Liver (tissue), 9 donors: ENCODE measurements around the gene ZNF366. TPM values are rescaled to one million over a fixed set of nuclear protein-coding genes. Genes with fewer than 3 reads are reported as not detected.

Experiments
- DNase-seq: peaks from one replicate; pipeline ENCODE4 v3.0.0-alpha.2; 2017; ENCODE audit warnings: low spot score
- H3K27ac ChIP-seq, 2 donors: one replicate each; pipeline ENCODE4 v1.7.0; 2013; ENCODE audit warnings: inconsistent platforms in 2 of 2, low read length in 2 of 2, control low read depth in 1 of 2, low read depth in 1 of 2, mild to moderate bottlenecking in 1 of 2
- H3K27me3 ChIP-seq, 4 donors: one replicate each; pipeline versions ENCODE4 v1.6.1 to v1.7.0; 2013; ENCODE audit warnings: low read length in 3 of 4, inconsistent platforms in 1 of 4, mild to moderate bottlenecking in 1 of 4, moderate library complexity in 1 of 4; ENCODE audit not compliant: control insufficient read depth in 4 of 4, insufficient read depth in 4 of 4
- H3K36me3 ChIP-seq, 4 donors: one replicate each; pipeline versions ENCODE4 v1.6.1 to v1.7.0; 2013; ENCODE audit warnings: low read length in 3 of 4, mild to moderate bottlenecking in 3 of 4, low read depth in 1 of 4, moderate library complexity in 1 of 4; ENCODE audit not compliant: control insufficient read depth in 4 of 4, insufficient read depth in 3 of 4
- H3K4me1 ChIP-seq, 4 donors: one replicate each; pipeline versions ENCODE4 v1.6.1 to v1.7.0; 2013; ENCODE audit warnings: low read length in 3 of 4, mild to moderate bottlenecking in 3 of 4, moderate library complexity in 1 of 4; ENCODE audit not compliant: control insufficient read depth in 4 of 4, insufficient read depth in 4 of 4
- H3K4me3 ChIP-seq, 3 donors: one replicate each; pipeline versions ENCODE4 v1.6.1 to v1.7.0; 2013; ENCODE audit warnings: low read length in 3 of 3, control low read depth in 1 of 3, low read depth in 1 of 3, mild to moderate bottlenecking in 1 of 3
- H3K9ac ChIP-seq, 2 donors: one replicate each; pipeline ENCODE4 v1.7.0; 2013; ENCODE audit warnings: low read length in 2 of 2, mild to moderate bottlenecking in 2 of 2, moderate library complexity in 2 of 2, control low read depth in 1 of 2, low read depth in 1 of 2
- H3K9me3 ChIP-seq, 4 donors: one replicate each; pipeline versions ENCODE4 v1.6.1 to v1.7.0; 2013; ENCODE audit warnings: low read length in 3 of 4; ENCODE audit not compliant: control insufficient read depth in 4 of 4
- ATF3 ChIP-seq: IDR thresholded peaks from 2 replicates; pipeline ENCODE4 v1.6.1; 2016; ENCODE audit warnings: antibody characterized with exemption
- CTCF ChIP-seq: fragments of 150-350 bp; IDR thresholded peaks from 2 replicates; pipeline ENCODE4 v1.5.1; 2017; ENCODE audit warnings: improper control_type of control experiment, low read depth, low read length; ENCODE audit not compliant: missing input control
- EGR1 ChIP-seq, 2 donors: IDR thresholded peaks; 2 replicates each; pipeline ENCODE4 v1.6.1; 2016 to 2018; ENCODE audit warnings: antibody characterized with exemption in 2 of 2, low read depth in 2 of 2
- FOXA1 ChIP-seq: IDR thresholded peaks from 2 replicates; pipeline ENCODE4 v1.6.1; 2016; ENCODE audit warnings: antibody characterized with exemption
- FOXA2 ChIP-seq: IDR thresholded peaks from 2 replicates; pipeline ENCODE4 v1.6.1; 2016; ENCODE audit warnings: antibody characterized with exemption
- GABPA ChIP-seq, 2 donors: IDR thresholded peaks in 1 of 2; conservative IDR thresholded peaks in 1 of 2; 2 replicates each; pipeline ENCODE4 v1.6.1; 2016; ENCODE audit warnings: antibody characterized with exemption in 2 of 2, mild to moderate bottlenecking in 1 of 2, moderate library complexity in 1 of 2
- HNF4A ChIP-seq, 2 donors: conservative IDR thresholded peaks; 2 replicates each; pipeline ENCODE4 v1.6.1; 2016; ENCODE audit warnings: antibody characterized with exemption in 2 of 2, mild to moderate bottlenecking in 2 of 2
- HNF4G ChIP-seq: IDR thresholded peaks from 2 replicates; pipeline ENCODE4 v1.6.1; 2016; ENCODE audit warnings: antibody characterized with exemption
- JUND ChIP-seq, 2 donors: IDR thresholded peaks; 2 replicates each; pipeline ENCODE4 v1.6.1; 2016; ENCODE audit warnings: antibody characterized with exemption in 2 of 2
- MAX ChIP-seq: IDR thresholded peaks from 2 replicates; pipeline ENCODE4 v1.6.1; 2016; ENCODE audit warnings: antibody characterized with exemption
- NR2F2 ChIP-seq: IDR thresholded peaks from 2 replicates; pipeline ENCODE4 v1.6.1; 2016; ENCODE audit warnings: antibody characterized with exemption
- REST ChIP-seq: IDR thresholded peaks from 2 replicates; pipeline ENCODE4 v1.6.1; 2016; ENCODE audit warnings: antibody characterized with exemption, mild to moderate bottlenecking
- RXRA ChIP-seq, 2 donors: IDR thresholded peaks; 2 replicates each; pipeline ENCODE4 v1.6.1; 2017 to 2018; ENCODE audit warnings: antibody characterized with exemption in 2 of 2, mild to moderate bottlenecking in 1 of 2
- SP1 ChIP-seq: IDR thresholded peaks from 2 replicates; pipeline ENCODE4 v1.6.1; 2018; ENCODE audit warnings: antibody characterized with exemption, mild to moderate bottlenecking
- TAF1 ChIP-seq: conservative IDR thresholded peaks from 2 replicates; pipeline ENCODE4 v1.6.1; 2016; ENCODE audit warnings: antibody characterized with exemption, mild to moderate bottlenecking
- YY1 ChIP-seq: IDR thresholded peaks from 2 replicates; pipeline ENCODE4 v1.6.1; 2016; ENCODE audit warnings: antibody characterized with exemption, mild to moderate bottlenecking
- ZBTB33 ChIP-seq: IDR thresholded peaks from 2 replicates; pipeline ENCODE4 v1.6.1; 2016; ENCODE audit warnings: antibody characterized with exemption
- WGBS: extraction: QIAGEN DNeasy Blood & Tissue Kit; methylation state at CpG from one replicate; pipeline ENCODE4 v1.1.7; 2013; 5-methylcytosine and 5-hydroxymethylcytosine counted together
- polyA plus RNA-seq, 2 donors: library from polyadenylated mRNA; stranded (reverse) in 1 of 2; unstranded in 1 of 2; fragments of 200-250 nt in 1 of 2; fragments of >200 nt in 1 of 2; fragmentation: Nextera tagmentation in 1 of 2; extraction: Ambion mirVana in 1 of 2; gene quantifications; one replicate each; pipeline versions ENCODE4 v1.2.1 to v1.2.3, GENCODE V29; 2013 to 2015
- total RNA-seq, 2 donors: library from RNA; depleted of rRNA; stranded (reverse); fragments of >200 nt; gene quantifications; one replicate each; pipeline ENCODE4 v1.2.3, GENCODE V29; 2014
- donor health status: healthy.
- donor health status: healthy.
- donor health status: healthy.
- donor health status: healthy.
- donor health status: healthy.

Gene ZNF366
- total and polyA plus RNA-seq, 4 donors = 0.71 to 1.0 (median 0.75) TPM

- no peak for DNase-seq
- 90% methylated on average over 2 of the region's 2 CpGs for WGBS
Measured at GRCh38 chr5:72498284-72498683, 8.9 kb downstream of the ZNF366 start.

More at GRCh38 chr5:72498284-72498683, 8.9 kb downstream of the ZNF366 start:
- Histone ChIP-seq H3K27ac (no peak overlapping the region), H3K4me3 (no peak overlapping the region), H3K4me1 (no peaks in the 10 kb centered on the region), H3K9ac (no peak overlapping the region), H3K27me3 (no peaks in the 10 kb centered on the region), H3K36me3 (no peaks in the 10 kb centered on the region), H3K9me3 (no peaks in the 10 kb centered on the region)
- TF ChIP-seq SP1 = no peak
- TF ChIP-seq FOXA1 = no peak
- no peak for TF ChIP-seq YY1
- no peak for TF ChIP-seq EGR1 (IDR thresholded peaks at IDR 0.05; ENCODE audit: low read depth in 2 of 2)
- no peak for TF ChIP-seq ATF3
- TF ChIP-seq JUND (IDR thresholded peaks at IDR 0.05) = no peak
- TF ChIP-seq NR2F2 = no peak
- TF ChIP-seq HNF4A (conservative IDR thresholded peaks at IDR 0.05) = no peak
- no peak for TF ChIP-seq ZBTB33
- TF ChIP-seq RXRA (IDR thresholded peaks at IDR 0.05) = no peak
- no peak for TF ChIP-seq TAF1
- TF ChIP-seq HNF4G = no peak
- no peak for TF ChIP-seq GABPA (IDR thresholded peaks at IDR 0.05 in 1 of 2, conservative IDR thresholded peaks at IDR 0.05 in 1 of 2)
- no peak for TF ChIP-seq FOXA2
- no peak for TF ChIP-seq REST
- TF ChIP-seq MAX = no peak
- TF ChIP-seq CTCF = no peak
